ENCODE data around the gene SHTN1.

SHTN1 gene

DNA sequence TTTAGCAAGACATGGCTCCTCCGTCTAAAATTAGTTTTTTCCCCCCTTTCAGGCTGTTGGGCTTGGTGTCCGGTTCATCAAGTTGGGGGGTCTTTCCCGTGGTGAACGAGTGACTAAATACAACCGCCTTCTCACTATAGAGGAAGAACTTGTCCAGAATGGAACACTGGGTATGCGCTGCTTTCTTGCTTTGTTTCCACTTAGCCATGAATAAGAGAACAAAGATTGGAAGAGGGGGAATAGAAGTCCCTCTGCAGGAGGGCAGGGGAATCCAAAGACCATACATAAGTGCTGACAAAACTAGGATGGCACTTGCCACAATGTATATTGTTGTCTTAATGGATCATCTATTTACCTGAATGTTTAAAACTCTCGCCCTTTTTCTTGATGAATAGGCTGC lies 125.2 kb downstream of the SHTN1 start:
- FAIRE-seq (no peak), DNase-seq (ENCODE audit: extremely low spot score, insufficient read length, low read depth) (no peak)

DNA sequence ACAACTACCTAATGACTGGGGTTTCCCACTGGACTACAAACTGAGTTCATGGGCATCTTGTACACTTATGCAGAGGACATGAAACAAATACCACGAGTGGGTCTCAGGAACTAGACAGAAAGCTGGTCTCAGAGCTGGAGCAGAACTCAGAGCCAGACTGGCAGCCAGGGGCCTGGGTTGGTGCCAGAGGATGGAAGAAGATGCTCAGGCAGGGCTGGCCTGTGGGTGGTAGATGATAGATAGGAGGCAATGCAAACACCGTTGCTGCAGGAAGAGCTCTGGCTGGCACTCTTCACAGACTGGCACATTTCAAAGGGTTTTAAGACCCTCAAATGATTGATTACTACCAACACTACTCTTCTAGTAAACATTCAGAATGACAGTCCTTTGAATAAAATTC lies 126.9 kb downstream of the SHTN1 start:
- no peak for FAIRE-seq
- no peak for DNase-seq (ENCODE audit: extremely low spot score, insufficient read length, low read depth)

DNA sequence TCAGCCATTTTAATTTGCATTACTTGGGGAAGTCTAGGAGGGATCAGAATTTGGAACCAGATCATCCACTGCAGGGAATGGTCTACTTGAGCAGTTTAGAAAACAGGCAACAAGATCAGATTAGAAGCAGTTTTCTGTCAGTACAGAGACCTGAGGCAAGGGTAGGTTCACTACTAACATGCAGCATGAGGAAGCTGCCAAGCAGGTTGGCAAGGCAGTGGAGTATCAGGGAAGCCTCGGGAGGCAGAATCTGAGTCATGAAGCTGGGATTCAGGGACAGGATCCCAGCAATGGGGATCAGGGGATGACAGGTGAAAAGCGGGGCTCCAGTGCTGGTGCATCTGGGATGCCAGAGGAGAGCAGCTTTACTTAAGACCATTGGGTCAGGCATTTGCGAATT lies 127.6 kb downstream of the SHTN1 start:
- no peak for DNase-seq (ENCODE audit: extremely low spot score, insufficient read length, low read depth)
- FAIRE-seq, result no peak

DNA sequence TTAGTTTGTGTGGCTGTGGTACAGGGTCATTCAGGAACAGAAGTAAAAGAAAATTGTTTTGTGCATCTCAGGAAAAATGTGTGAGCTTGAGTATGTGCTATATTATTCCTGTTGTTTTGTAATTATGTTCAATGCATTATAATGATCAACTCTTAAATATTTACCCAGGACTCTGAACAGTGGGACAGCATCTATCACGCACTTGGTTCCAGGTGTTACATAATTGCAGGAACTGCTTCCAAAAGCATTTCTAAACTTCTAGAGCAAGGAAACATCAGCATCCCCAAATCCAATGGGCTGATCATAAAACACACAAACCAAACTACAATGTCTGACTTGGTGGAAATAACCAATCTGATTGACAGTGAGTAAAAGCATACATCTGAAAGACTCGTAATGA lies 129.1 kb downstream of the SHTN1 start:
- no peak for DNase-seq (ENCODE audit: extremely low spot score, insufficient read length, low read depth)
- FAIRE-seq, result no peak

DNA sequence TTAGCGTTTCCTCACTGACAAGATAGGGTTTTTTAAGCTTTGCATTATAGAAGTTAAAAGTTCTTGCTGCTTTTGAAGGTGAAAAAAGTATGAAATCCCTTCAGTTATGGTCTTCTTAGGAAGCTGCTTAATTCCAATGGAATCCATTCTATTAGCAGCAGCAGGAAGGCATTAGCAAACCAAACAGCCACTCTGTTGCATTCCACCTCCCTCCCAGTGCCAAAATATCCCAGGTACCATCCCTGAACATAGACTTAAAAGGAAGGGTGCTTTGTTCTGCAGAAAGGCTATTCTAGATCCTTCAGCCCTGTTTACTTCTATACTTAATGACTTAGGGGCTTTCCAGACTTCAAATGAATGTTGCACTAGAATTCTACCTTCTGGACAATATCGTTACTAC lies 131.9 kb downstream of the SHTN1 start:
- FAIRE-seq (no peak), DNase-seq (ENCODE audit: extremely low spot score, insufficient read length, low read depth) (no peak)

DNA sequence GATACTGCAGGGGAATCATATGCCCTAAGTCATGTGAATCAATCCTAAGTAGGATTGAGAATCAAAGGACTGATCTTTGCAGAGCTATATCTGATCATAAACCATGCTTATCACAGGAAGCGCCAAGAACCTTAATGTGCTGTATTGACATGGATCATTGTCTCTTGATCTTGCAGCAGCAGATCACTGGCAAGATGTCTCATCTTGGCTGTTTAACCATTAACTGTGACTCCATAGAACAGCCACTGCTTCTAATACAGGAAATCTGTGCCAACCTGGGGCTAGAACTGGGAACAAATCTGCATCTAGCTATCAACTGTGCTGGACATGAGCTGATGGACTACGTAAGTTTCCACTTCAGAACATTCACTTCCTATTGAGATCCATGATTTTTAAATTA lies 134.0 kb downstream of the SHTN1 start:
- DNase-seq (ENCODE audit: extremely low spot score, insufficient read length, low read depth), result no peak
- no peak for FAIRE-seq

DNA sequence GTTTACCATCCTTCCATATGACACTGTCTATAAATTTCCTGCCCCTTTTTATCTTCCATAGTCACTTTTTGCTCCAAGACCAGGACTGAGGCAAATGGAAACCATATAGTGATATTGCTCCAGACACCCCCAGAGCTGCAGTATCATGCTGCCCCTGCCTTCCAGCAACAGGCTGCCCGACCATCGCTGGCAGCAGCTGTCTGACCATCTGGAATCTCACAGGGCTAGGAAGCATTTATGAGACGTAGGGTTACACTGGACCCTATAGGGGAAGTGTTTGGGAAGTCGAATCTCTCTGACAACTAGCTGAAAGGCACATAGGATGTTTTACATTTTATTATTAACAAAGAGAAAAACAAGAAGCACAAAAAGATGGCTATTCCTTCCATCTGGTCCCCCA lies 136.3 kb downstream of the SHTN1 start:
- FAIRE-seq (no peak), DNase-seq (ENCODE audit: extremely low spot score, insufficient read length, low read depth) (no peak)

DNA sequence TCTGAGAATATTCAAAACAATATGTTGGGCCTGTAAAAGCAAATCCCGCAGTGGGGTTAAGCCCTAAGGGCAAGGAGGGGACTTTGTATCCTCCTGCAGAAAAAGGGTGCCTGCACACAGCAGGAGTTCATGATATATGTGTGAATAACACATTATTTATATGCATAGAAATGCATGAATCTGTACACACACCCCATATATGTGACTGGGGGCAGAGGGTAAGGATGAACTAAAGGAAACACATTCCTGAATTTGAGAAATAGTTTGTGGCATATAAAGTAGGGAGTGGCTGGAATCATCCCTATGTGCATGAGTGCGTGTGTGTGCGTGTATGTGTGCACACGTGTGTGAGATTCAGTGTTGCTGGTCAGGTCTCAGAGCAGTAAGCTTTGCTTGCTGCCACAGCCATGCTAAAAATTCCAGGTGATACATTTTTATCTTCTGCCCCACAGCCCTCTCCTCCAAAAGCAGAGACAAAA lies 136.8 kb downstream of the SHTN1 start:
- no peak for FAIRE-seq
- no peak for DNase-seq (ENCODE audit: extremely low spot score, insufficient read length, low read depth)

DNA sequence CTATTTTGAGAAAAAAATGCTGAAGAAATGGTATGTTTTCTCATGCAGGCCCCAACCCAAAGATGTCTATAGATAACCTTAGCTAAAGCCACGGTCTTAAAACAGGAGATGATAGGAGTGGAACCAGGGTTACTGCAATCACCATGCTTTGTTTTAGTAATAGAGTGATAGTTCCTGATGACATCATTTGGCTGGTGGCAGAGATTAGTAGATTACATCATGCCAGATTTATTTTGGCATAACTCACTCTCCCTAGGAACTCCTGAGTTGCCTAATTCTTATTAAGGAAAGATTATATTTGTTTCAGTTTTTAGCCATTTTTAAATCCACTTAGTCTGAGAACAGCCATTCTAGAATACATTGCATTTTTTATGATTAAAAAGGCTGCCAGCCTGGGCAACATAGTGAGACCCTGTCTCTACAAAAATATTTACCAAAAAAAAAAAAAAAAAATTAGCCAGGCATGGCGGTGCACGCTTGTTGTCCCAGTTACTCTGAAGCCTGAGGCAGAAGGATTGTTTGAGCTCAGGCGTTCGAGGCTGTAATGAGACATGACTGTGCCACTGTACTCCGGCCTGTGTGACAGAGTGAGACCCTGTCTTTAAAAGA lies 137.9 kb downstream of the SHTN1 start:
- FAIRE-seq (no peak), DNase-seq (ENCODE audit: extremely low spot score, insufficient read length, low read depth) (no peak)

DNA sequence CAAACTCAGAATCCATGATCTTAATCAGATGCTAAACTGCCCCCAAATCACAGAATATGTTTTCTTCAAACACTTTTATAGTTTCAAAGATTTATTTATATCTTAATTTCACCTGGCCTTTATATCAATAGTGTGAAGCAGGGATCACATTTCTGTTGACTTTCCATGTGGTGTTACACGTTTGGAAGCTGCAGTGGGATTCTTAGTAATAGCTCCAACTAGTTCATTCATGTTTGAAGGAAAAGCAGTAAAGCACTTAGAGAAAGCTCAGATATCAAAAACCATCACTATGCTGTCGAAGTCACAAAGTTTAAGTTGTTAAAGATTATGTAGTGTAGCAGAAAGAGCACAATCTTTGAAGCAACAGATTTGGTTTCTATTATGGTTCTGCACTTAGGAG lies 138.9 kb downstream of the SHTN1 start:
- FAIRE-seq (no peak), DNase-seq (ENCODE audit: extremely low spot score, insufficient read length, low read depth) (no peak)

DNA sequence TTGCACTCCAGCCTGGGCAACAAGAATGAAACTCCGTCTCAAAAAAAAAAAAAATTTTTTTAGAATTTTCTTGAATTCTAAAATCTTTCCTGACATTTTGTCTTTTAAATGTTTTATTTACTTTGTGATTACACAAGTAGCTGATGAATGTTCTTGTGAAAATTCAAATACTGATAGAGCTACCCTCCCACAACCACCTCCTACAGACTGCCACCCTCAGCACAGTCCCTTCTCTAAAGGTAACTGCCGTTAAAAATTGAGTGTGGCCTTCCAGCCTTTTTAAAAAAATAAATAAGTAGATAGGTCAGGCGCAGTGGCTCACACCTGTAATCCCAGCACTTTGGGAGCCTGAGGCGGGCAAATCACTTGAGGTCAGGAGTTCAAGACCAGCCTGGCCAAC lies 140.6 kb downstream of the SHTN1 start:
- FAIRE-seq (no peak), DNase-seq (ENCODE audit: extremely low spot score, insufficient read length, low read depth) (no peak)

DNA sequence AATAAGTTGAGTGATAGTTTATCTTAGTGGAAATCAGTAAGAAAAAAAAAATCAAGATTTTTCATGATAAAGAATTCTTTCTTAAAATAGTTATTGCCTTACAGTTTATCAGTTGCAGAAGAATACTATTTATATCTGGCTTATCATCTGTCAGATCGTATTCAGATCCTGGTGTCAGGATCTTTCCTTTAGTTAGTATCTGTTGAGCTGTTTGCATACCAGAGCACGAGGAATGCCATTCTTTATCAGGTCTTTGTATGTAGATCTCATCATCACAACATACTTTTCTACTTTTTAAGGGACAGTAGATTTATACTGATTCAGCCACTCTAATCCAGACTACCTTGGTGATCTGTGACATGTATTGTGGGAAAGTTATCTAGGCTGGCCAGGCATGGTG lies 143.2 kb downstream of the SHTN1 start:
- FAIRE-seq (no peak), DNase-seq (ENCODE audit: extremely low spot score, insufficient read length, low read depth) (no peak)

DNA sequence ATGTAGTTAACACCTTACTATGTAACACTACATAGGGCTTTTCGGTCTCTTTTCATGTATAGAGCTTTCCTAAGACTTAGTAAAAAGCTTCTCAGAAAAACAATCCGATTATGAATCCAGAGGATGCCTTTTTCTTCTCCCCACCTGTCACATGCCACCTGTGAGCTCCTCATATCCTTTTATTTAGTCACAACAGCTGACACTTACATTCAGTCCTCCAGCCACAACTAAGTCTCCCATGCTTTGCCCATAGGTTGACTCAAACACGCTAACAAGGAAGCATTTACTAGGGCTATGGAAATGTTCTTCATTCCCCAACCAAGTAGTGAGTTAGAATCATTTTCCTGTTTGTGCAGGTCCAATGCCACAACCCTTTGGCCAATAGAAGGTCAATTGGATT lies 147.8 kb downstream of the SHTN1 start:
- no peak for FAIRE-seq
- DNase-seq (ENCODE audit: extremely low spot score, insufficient read length, low read depth), result no peak

DNA sequence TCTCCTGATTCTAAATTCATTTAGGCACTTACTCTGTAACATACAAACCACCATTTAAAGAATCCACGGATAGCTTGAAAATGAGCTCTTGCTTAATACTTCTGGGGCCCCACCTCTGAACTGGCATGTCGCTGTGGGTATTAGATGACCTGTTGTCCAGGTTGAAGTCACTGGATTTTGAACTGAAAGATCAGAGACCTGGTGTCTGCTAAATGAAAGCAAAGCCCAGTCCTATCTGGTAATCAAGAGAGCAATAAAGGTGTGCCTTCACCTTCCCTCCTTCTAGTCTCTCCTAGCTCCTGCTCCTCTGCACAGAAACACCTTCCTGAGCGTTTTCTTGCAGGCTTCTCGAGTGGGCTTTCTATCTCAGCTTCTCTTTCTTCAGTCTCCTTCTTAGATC lies 151.3 kb downstream of the SHTN1 start:
- no peak for DNase-seq (ENCODE audit: extremely low spot score, insufficient read length, low read depth)
- no peak for FAIRE-seq

DNA sequence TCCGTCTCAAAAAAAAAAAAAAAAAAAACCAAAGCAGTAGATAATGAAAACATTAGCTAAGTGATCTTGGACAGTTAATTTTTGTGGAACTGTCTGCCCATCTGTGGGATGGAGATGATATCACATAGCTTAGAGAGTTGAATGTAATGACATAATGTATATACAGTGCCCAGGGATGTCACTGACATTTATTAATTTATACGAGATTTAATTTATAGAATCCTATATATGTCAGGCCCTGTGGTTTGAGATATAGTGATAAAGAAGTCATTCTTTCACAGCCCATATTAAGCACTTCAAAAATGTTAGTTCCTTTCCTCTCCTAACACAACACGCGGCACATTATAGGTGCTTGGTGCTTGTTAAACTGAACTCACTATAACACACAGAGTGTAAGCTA lies 151.7 kb downstream of the SHTN1 start:
- DNase-seq (ENCODE audit: extremely low spot score, insufficient read length, low read depth), result no peak

DNA sequence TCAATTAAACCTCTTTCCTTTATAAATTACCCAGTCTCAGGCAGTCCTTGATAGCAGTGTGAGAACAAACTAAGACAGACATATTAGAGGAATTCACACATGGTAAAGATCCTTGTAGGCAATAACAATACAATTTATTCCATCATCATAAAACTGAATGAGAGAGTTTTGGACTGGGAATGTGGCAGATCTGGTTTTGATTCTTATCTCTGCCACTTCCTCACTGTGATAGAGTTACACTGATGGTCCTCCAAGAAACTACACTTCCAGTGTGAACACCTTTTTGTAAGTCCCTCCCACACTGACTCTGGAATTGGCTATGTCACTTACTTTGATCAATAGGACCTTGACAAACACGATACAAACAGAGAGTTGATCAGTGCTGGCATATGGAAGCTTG lies 152.7 kb downstream of the SHTN1 start:
- FAIRE-seq, result no peak

More for the DNA sequence above, 151.7 kb downstream of the SHTN1 start:
- FAIRE-seq, result no peak

DNA sequence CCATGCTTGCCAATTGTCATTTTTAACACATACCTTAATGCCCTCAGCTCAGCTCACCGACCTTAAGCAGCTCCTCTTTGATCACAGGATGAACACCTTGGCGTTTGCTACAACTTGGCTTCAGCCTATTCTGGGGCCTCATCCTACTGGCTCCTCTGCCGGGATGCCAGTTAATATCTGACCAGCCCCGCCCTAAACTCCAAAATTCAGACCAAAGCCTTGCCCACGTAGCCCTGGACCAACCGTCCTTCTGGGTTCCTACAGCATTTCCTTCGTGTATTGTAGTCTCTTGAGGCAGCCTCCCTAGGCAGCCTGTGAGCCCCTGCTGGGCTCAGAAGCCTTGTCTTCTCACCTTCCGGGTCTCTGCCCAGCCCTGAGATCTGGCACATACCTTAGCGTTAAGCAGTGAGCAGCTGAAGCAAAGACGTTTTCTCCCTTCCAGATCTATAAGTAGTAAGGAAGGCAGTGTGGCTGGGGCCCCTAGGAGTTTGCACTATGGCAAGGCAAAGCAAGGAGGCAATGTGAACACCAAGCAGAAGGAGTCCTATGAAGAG lies 154.9 kb downstream of the SHTN1 start:
- FAIRE-seq (no peak), DNase-seq (ENCODE audit: extremely low spot score, insufficient read length, low read depth) (no peak)

More for the DNA sequence above, 152.7 kb downstream of the SHTN1 start:
- no peak for DNase-seq (ENCODE audit: extremely low spot score, insufficient read length, low read depth)

DNA sequence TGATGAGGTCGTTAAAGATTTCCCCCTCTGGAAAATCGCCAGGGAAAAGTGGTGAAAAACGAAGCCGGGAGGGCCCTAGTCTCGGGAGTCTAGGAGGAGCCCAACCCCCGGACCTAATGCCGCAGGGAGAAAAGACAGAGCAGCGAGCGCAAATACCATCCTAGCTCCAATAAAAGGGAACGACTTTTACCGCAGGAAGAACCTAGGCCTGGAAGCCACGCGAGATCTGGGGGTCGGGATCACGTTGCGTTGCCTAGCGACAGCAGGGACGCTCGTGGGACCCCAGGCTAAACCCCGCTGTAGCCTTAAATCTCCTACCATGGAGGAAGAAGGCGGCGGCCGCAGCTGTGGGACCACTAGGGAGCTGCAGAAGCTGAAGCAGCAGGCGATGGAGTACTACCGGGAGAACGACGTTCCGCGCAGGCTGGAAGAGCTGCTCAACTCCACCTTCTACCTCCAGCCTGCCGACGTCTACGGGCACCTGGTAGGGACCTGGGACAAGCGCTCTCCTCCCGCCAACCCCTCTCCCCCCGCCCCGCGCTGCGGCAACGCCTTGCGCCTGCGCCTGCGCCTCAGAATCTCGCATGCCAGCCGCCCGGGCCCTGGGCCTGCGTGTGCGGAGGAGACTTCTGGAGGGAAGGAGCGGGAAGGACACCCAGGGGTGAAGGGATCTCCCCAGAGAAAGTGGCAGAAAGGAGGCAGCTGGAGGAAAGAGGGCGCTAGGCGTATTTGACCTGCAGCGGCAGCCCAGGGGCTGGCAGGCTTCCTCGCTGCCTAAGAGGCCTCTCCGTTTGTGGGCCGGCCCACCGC lies 155.5 kb downstream of the SHTN1 start, which contains the start of gene ENO4:
Gene ENO4 (plus strand): TSS at position 252 of the 810 bp plus-strand sequence. CDS start 68 bp downstream, at position 320.
- FAIRE-seq (no peak), DNase-seq (ENCODE audit: extremely low spot score, insufficient read length, low read depth) (peak; percentile 28)

DNA sequence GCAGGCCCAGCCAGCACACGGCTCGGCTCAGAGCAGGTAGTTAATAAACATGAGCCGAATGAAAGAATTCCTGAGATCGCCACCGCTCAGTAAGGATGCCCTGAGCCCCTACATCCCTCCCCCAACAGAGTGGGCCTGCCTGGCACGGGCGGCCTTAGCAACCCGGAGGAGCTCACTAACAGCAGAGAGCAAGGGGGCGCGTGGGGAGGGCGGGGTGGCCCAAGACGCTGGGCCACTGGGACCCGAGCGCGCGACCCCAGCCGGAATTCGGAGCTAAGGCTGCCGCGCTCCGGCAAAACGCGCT lies 156.1 kb downstream of the SHTN1 start:
- no peak for DNase-seq (ENCODE audit: extremely low spot score, insufficient read length, low read depth)
- no peak for FAIRE-seq

DNA sequence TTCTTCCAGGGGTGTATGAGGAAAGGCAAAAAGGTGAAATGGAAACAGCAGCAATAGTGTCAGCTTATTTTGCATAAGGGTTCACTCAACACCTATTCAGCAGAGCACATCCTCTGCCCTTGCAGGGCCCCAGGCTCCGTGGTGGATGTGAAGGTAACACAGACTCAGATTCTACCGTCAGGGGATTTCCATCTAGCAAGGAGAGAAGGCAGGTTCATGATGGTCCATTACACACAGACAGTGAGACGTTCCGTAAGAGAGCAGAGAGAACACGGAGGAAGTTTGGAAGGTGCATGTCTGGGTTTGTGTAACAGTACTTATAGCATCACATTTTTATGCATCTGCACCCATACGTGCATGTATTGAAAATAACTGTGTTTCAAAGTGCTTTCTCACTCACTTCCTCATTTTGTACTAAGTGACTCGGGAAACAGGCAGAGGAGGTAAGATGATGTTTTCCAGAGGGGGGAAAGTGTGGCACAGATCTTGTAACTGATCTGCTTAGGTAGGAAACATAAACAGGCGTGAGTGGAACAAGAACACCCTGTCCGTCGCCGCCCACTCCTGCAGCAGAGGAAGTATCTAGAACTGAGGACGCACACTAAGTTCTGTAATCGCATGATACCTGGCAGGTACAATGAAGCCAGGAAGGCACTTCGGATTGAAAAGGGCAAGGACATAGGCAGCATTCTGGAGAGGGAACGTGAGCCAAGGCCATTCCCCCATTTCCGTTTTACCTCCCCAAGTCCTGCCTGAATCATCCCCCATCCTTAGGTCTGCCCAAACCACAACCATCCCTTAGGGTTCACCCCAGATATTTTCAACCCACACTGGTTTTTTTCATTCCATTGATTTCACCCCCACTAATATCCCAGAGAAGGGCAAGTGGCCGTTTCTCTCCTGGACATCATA lies 156.7 kb downstream of the SHTN1 start:
- FAIRE-seq, result peak; percentile 87
- no peak for DNase-seq (ENCODE audit: extremely low spot score, insufficient read length, low read depth)

Data from GM18507 (cell line).